Amygdala (tissue), 56 donors: ENCODE measurements around the gene SMPD3.

ENCODE experiments used
- DNase-seq, 56 donors: peaks; one replicate each; lab custom pipeline; 2025; lab: John Stamatoyannopoulos, UW

The SMPD3 gene

GRCh38 chr16:68388124-68388523 is 60.2 kb downstream of the SMPD3 start:
- DNase-seq, result no peak

DNA sequence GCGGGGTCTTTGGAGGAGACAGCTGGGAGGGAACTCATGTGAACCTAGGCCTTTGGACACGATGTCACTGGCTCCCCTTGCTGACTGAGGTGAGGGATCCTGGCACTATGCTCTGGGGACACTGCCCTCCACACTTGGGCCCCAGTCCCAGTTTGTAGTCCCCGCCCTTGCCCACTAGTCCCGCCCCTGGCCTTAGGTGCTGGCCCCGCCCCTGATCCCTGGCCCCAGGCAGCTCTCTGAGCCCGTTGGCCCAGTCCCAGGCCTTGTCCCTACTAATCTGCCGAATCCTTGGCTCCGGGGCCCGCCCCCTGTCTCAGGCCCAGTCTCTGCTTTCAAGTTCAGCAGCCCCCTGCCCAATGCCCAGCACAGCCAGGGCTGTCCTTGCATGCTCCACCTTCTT is 61.0 kb downstream of the SMPD3 start:
- DNase-seq, result peak in 1 of 56 donors; percentile 47

- DNase-seq, result no peak
Measured at GRCh38 chr16:68386628-68387027, 61.7 kb downstream of the SMPD3 start.

DNA sequence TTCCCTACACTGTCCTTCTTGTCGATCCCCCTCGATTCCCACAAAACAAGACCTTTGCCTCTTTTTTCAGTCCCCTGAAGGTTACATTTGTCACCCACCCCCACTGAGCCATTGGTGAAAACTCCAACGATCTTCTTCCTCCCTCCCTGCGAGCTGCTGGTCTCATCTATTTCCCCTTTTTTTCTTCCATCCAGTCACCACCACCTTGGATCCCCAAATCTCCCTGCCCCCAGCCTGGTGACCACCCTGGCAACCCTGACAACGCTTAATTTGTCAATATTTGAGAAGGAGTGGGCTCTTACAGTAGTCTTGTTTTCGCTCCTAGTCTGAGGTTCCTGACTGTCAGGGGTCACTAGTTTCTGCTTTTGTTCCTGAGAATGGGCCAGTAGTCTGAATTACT is 62.9 kb downstream of the SMPD3 start:
- DNase-seq, result no peak

GRCh38 chr16:68384288-68385161 is 63.8 kb downstream of the SMPD3 start:
- DNase-seq, result no peak

DNA sequence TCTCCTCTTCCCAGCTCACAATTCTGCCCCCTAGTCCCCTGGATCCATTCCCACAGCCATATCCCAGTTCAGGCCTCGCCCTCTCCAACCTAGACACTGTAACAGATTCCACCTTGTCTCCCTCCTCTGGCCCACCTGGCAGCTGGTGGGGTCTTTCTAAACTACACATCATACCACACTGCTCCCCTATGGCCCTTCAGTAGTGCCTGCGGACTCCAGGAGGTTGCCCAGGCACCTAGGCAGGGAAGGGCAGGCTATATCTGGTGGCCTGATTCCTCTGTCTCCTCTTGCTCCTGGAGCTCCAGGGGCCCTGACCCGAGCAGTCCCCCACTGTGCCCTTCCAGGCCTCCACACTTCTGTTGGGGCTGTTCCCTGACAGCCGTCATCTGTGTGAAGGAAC is 64.5 kb downstream of the SMPD3 start:
- DNase-seq, result no peak

- DNase-seq, result no peak
Measured at GRCh38 chr16:68382296-68382718, 66.0 kb downstream of the SMPD3 start.

- DNase-seq, result no peak
Measured at GRCh38 chr16:68381363-68381724, 67.0 kb downstream of the SMPD3 start.

DNA sequence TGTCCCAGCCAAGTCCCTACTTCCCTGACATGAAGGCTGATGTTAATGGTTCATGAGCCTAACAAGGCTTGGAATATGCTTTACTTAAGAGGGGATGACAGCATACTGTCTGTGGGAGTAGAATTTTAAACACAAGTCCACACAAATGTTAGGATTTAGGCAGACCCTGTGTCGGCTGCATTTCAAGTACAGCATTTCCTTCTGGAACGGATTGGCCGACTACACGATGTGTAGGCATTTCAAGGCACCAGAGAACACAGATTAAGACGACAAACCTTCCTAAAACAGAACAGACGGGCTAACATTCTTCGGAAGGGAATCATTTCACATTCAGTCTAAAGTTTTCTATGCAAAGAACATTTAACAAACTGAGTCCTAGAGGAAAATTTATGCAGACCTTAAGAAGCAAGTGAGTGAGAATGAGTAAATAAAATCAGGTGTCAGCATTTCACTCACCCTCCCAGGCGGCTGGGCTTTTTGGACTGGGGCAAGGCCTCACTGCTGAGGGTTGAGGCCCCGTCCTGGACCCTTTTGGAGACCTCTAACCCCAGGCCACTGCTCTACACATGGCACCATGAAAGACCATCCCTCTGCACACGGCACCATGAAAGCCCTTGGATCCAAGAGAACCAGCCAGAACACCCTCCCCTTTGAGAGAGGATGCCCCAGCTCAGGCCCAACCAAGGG is 67.5 kb downstream of the SMPD3 start:
- DNase-seq, result no peak

GRCh38 chr16:68380348-68380670 is 68.0 kb downstream of the SMPD3 start:
- DNase-seq, result no peak

GRCh38 chr16:68379472-68380347 is 68.6 kb downstream of the SMPD3 start:
- DNase-seq, result no peak

DNA sequence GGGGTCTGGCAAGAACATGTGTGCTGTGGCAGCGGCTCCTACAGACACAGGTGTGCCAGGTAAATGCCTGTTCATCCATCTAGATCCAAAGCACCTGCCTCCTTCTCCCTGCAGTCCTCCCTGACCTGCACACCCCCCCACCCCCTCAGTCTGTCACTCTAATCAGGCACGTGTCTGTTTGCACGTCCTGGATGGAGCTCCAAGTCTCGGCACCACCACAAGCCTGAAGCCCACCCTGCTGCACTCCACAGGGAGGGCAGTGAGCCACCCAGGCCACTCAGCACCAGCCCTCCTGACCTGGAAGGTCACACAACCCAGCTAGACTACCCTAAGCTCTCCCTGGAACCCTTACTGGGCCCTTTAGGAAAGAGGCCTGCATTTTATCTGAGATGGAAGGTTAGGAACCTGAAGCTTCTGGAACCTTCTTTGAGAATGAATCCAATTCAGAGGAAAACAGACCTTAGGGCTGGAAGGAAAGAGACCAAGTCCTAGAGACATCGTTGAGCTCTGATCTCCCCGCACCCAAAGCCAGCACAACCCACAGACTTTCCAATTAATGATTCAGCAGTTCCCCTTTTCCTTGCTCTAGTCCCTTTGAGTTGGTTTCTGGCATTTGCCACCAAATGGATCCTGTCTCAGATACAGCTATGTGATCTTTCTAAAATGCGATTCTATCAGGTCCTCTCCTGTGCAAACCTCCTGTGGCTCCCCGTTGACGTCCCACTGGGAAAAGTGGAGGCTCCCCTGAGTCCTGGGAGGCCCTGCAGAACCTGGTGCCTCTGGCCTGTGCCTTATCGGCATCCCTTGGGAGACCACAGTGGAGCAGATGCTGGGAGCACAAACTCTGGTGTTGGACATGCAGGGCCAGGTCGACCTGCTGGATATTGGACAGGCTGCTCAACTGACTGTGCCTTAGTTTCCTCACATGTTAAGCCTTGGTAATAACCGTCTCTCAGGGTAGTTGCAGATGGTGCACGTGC is 69.6 kb downstream of the SMPD3 start:
- no peak for DNase-seq

DNA sequence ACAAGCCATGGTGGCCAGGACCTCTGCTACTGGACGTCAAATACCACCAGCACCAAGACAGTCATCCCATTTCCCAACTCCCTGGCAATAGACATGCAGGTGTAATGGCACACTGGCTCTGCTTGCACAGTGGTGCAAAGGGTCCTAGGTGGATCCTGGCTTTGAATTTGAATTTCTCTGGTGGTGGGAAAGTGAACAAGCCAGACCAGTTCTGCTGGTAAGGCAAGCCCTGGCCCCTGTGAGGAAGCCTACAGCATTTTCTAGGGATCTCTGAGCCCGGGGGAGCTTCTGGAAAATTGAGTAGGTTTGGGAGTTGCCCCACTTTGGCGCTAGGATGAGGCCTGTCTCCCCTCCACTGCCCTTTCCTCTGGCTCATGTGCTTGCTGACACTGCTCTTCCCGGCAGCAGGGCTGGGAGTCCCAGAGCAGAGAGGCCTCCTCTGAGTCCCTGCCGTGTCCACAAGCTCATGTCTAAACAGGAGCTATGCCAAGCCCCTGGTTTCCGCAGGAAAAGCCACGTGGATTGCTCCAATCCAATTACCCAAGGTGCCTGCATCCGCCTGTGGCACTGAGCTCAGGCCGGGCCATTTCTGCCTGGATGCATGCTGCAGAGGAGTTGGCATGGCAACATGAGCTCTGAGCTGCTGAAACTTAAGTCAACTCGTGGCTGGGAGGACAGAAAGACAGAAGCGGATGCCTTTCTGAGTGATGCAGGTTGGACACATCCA is 70.5 kb downstream of the SMPD3 start:
- peak in 16 of 56 donors; percentile 14 to 53 (median 29) for DNase-seq

DNA sequence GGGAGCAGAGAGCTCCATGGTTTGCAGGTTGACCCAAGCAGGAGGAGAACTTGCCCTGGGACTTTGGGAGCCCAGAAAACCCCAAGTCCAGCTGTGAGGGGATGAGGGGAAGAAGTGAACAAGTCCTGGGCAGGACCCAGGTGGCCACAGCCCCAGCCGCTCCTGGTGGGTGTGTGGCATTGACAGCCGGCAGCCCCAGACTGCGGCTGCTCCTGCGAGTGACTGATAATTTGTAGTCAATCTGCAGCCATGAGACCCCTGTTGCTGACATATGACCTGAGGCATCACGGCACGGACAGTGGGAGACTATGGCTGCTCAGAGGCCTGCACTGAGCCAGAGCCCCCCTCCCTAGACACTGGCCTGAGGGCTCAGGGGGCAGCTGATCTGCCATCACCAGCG is 71.1 kb downstream of the SMPD3 start:
- no peak for DNase-seq

GRCh38 chr16:68376590-68376989 is 71.7 kb downstream of the SMPD3 start:
- no peak for DNase-seq

GRCh38 chr16:68375801-68376536 is 72.3 kb downstream of the SMPD3 start:
- DNase-seq, result no peak

- no peak for DNase-seq
Measured at GRCh38 chr16:68374961-68375660, 73.2 kb downstream of the SMPD3 start.

DNA sequence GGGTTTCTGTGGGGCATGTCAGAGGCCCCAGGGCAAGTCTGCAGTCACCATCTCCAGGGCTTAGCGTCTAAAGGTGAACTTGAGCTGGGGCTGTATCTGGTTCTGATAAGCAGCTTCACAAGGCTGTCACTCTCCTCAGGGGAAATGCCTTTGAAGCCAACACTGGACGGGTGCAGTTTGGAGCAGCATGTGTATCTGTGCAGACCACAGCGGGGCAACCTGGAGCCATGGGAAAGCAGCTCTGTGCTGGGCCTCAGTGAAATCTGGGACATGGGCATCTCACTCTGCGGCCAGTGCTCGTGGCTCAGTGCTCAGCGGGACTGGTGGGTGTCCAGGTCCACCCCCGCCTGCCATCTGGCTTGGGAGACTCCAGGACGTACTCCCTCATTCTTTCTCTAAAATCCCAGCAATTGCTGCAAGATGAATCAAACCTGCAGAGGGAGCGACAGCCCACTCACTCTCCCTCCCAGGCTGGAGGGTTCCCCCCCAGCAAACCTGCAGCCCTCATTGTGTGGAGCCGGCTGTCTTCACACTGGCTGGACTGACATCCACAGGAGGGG is 74.0 kb downstream of the SMPD3 start:
- peak in 5 of 56 donors; percentile 15 to 44 (median 27) for DNase-seq
